ENCODE data around the gene CRPPA.
"Not testable (repeated sequence)": the region's sequence is repeated elsewhere in the genome, so short reads cannot be mapped to it uniquely, and the experiment has no call there.

Gene CRPPA

GRCh38 chr7:16396766-16397500 is 24.4 kb downstream of the CRPPA start:
- DNase-seq = no peak

DNA sequence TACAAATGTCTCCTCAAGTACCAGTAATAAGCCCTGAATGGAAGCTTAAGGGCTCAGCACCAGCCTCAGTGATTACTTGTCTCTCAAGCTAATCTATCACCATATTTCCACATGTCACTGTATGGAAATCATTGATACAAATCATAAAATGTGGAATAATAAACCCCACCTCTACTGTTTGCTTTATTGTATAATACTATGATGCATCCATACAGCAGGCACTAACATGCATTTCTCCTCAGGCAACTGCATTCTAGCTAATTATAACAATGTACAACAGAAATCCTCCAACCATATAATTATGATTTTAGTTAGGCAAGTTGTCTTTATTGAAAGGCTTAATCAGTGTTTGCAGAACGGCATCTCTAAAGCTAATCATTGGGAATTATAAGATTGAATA is 26.2 kb downstream of the CRPPA start:
- DNase-seq = no peak

DNA sequence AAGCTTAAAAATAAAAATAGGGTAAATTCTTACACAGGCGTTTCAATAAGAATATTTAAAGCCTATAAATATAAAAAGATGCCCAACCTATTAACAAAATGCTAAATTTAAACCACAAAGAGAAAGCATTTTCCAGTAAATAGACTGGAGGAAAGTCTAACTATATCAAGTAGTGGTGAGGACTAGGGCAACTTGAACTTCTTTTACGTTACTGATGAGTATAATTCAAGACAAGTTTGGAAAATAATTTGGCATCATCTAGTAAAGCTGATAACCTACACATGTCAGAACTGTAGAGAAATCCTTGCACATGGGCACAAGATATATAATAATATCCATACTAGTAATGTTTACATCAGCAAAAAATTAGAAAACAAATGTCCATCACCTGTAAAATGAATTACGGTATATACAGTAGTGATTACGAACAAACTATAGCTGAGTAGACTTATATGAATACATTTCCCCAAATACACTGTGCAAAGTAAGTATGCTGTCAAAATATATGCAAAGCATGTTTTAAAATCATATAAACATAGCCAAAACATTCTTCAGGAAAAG is 27.4 kb downstream of the CRPPA start:
- no peak for DNase-seq

DNA sequence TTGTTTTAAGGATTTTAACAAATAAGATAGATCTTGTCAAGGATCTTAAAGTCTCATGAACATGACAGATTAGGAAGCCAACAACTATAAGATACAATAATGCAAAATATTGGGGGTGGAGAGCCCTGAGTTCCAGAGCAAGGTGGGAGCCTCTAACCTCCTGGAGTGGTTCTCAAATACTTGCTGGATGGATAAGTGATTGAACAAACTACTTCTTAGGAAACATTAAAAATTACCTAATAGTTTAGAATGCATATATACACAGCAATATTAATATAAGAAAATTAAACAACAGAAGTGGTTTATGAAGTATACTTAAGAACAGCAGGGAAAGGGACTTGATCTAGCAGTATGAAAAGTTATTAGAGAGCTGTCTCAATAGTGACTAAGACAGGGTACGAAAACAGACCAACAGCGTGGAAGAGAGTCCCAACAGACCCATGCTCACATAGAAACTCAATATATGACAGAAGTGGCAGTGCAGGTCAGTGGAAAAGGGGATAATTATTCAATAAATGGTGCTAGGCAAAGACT is 28.3 kb downstream of the CRPPA start:
- no peak for DNase-seq

GRCh38 chr7:16383786-16384185 is 37.6 kb downstream of the CRPPA start:
- DNase-seq = not testable (repeated sequence)

DNA sequence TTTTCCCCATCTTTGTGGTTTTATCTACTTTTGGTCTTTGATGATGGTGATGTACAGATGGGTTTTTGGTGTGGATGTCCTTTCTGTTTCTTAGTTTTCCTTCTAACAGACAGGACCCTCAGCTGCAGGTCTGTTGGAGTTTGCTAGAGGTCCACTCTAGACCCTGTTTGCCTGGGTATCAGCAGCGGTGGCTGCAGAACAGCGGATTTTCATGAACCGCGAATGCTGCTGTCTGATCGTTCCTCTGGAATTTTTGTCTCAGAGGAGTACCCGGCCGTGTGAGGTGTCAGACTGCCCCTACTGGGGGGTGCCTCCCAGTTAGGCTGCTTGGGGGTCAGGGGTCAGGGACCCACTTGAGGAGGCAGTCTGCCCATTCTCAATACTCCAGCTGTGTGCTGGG is 38.2 kb downstream of the CRPPA start:
- not testable (repeated sequence) for DNase-seq
